ENCODE data around the gene PSMD3.
"Not testable (repeated sequence)": the region's sequence is repeated elsewhere in the genome, so short reads cannot be mapped to it uniquely, and the experiment has no call there.

DNA sequence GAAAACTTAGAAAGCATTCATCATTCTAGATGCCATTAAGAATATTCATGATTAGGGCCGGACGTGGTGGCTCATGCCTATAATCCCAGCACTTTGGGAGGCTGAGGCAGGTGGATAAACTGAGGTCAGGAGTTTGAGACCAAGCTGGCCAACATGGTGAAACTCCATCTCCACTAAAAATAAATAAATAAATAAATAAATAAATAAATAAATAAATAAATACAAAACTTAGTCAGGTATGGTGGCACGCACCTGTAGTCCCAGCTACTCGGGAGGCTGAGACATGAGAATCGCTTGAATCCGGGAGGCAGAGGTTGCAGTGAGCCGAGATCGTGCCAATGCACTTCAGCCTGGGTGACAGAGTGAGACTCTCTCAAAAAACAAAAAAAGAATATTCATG lies 20.7 kb downstream of the PSMD3 start:
- not testable (repeated sequence) for TF ChIP-seq POLR2A (IDR thresholded peaks at IDR 0.05)
- TF ChIP-seq, protein P1, sequence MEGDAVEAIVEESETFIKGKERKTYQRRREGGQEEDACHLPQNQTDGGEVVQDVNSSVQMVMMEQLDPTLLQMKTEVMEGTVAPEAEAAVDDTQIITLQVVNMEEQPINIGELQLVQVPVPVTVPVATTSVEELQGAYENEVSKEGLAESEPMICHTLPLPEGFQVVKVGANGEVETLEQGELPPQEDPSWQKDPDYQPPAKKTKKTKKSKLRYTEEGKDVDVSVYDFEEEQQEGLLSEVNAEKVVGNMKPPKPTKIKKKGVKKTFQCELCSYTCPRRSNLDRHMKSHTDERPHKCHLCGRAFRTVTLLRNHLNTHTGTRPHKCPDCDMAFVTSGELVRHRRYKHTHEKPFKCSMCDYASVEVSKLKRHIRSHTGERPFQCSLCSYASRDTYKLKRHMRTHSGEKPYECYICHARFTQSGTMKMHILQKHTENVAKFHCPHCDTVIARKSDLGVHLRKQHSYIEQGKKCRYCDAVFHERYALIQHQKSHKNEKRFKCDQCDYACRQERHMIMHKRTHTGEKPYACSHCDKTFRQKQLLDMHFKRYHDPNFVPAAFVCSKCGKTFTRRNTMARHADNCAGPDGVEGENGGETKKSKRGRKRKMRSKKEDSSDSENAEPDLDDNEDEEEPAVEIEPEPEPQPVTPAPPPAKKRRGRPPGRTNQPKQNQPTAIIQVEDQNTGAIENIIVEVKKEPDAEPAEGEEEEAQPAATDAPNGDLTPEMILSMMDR (IDR thresholded peaks at IDR 0.05), result not testable (repeated sequence)
